IPS-11a (cell line): Measurements from ENCODE around the gene TNIP1.

Source experiments
- H3K4me3 ChIP-seq: one replicate; pipeline ENCODE4 v1.5.1; 2013; ENCODE audit warnings: low read depth, low read length, control low read depth

The TNIP1 gene

GRCh38 chr5:151067632-151068432 is 13.0 kb downstream of the TNIP1 start:
- H3K4me3 ChIP-seq, result no peak overlapping the region

- H3K4me3 ChIP-seq, result no peak overlapping the region
Observed at GRCh38 chr5:151066920-151067319, 13.9 kb downstream of the TNIP1 start.

- H3K4me3 ChIP-seq, result no peak overlapping the region
Observed at GRCh38 chr5:151065609-151066008, 15.2 kb downstream of the TNIP1 start.

- no peak overlapping the region for H3K4me3 ChIP-seq
Observed at GRCh38 chr5:151064916-151065499, 15.8 kb downstream of the TNIP1 start.

GRCh38 chr5:151063142-151063989 is 17.5 kb downstream of the TNIP1 start:
- H3K4me3 ChIP-seq, result no peak overlapping the region

- H3K4me3 ChIP-seq, result no peak overlapping the region
Observed at GRCh38 chr5:151062405-151063141, 18.3 kb downstream of the TNIP1 start.

GRCh38 chr5:151060742-151061141 is 20.1 kb downstream of the TNIP1 start:
- H3K4me3 ChIP-seq, result no peak overlapping the region

- no peak overlapping the region for H3K4me3 ChIP-seq
Observed at GRCh38 chr5:151058891-151059489, 21.8 kb downstream of the TNIP1 start.

- H3K4me3 ChIP-seq, result no peak overlapping the region
Observed at GRCh38 chr5:151058301-151058700, 22.5 kb downstream of the TNIP1 start.

GRCh38 chr5:151056379-151057325 is 24.2 kb downstream of the TNIP1 start:
- no peak overlapping the region for H3K4me3 ChIP-seq

GRCh38 chr5:151055336-151055735 is 25.5 kb downstream of the TNIP1 start:
- no peak overlapping the region for H3K4me3 ChIP-seq

GRCh38 chr5:151054709-151055108 is 26.1 kb downstream of the TNIP1 start:
- no peak overlapping the region for H3K4me3 ChIP-seq

- H3K4me3 ChIP-seq, result no peak overlapping the region
Observed at GRCh38 chr5:151053796-151054462, 26.9 kb downstream of the TNIP1 start.

- no peak overlapping the region for H3K4me3 ChIP-seq
Observed at GRCh38 chr5:151052836-151053235, 28.0 kb downstream of the TNIP1 start.

GRCh38 chr5:151051931-151052608 is 28.8 kb downstream of the TNIP1 start:
- H3K4me3 ChIP-seq, result no peak overlapping the region

- no peak overlapping the region for H3K4me3 ChIP-seq
Observed at GRCh38 chr5:151051066-151051930, 29.5 kb downstream of the TNIP1 start.

GRCh38 chr5:151048526-151048925 is 32.3 kb downstream of the TNIP1 start:
- no peak overlapping the region for H3K4me3 ChIP-seq
